ENCODE results near the gene DTL. TPM values are rescaled to one million over a fixed set of nuclear protein-coding genes. Genes with fewer than 3 reads are reported as not detected.

DTL gene
- total RNA-seq, 1 donor from 2014 or later, result 0.48 TPM

DNA sequence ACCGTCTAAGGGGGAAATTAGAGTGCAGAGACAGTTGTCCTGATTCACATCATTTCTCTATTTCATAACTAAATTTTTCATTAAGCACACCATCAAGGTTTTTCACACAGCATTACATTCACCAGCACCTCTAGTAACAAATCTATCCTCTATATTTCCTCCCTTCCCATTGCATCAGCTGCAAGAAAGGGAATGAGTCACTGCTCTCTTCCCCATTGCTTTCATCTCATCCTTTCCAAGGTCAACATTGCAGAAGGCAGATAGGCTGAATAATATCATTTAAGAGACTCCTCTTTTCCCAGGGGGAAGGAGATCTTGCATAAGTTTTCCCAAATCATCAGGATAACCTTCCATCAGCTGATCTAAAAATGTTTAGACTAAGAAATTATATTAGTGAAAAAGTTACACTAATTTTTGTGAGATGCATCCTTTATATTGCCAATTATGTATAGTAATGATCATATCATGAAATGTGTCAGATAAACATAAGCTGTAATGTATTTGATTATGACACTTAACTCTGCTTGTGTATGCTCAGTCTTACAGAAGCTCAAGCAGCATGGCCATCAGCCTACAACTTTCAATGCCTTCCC lies 4.5 kb upstream of the DTL start:
- no peak for DNase-seq (ENCODE audit: low spot score)
- intact Hi-C loops (cut with DNase I), result loop anchor here (10.0 kb wide), 1 partner anchor 584 kb away; no protein-coding TSS in a partner anchor

DNA sequence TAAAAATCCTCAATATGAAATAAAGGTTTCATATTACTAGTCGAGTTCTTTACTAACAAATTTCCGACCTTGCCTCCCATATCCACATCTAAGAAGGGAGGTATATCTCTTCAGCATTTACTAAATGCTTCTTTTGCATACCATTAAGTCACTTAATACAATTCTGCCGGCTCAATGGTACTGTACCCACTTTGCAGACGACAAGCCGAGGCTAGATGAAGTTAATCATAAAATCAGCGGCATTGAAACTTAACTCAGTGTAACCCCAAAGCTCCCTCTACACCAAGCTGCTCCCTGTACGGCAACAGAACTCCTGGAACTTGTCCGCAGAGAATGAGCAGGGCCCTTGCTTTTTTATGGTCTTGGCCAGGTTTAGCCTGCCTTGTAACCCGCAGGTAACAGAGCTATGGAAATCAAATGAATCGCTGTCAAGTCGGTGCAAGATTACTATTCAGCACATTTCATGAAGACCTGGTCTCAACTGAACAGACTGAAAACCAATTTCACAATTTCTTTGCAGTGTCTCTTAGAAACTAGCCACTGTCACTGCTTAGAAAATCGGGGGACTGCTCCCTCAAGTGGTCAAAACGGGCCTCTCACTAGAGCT lies 929 bp upstream of the DTL start:
- no peak for DNase-seq (ENCODE audit: low spot score)
- intact Hi-C loops (cut with DNase I), result loop anchor here (2.0 to 10.0 kb wide), 3 partner anchors 22 to 580 kb away; no protein-coding TSS in a partner anchor

DNA sequence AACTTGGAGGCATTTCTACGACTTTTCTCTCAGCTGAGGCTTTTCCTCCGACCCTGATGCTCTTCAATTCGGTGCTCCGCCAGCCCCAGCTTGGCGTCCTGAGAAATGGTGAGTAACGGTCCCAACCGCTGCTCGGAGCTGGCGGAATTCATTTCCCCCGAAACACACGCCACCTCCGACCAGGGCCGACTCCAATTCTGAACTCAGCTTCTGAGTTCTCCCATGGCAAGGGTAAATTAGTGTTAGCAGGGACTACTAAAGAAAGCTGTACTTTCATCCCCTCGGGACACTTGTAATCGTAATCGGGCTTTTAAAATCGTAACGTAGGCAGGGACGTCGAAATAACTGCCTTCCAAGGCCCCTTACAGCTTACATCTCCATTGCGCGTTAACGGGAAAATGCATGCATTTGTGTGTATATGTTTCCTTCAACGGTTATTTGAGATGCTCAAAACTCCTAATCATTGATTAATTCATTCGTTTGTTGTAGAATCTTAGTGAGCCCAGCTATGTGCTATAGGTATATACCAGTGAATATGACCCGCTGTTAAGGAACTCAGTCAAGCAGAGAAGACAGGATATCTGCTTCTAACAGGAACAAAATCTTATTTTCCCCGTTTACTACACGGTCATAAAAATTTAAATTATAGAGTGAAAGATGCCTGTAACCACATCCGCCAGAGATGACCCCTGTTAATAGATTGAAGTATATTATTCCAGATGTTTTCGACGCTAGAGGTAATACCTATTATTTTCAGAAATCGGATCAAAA lies 472 bp downstream of the DTL start:
- intact Hi-C loops (cut with DNase I), result loop anchor here (2.0 to 10.0 kb wide), 3 partner anchors 23 to 579 kb away; no protein-coding TSS in a partner anchor
- DNase-seq (ENCODE audit: low spot score), result no peak

GRCh38 chr1:212037900-212038299 lies 2.4 kb downstream of the DTL start:
- intact Hi-C loops (cut with DNase I), result loop anchor here (5.0 to 10.0 kb wide), 2 partner anchors 356 to 577 kb away; no protein-coding TSS in a partner anchor
- no peak for DNase-seq (ENCODE audit: low spot score)

DNA sequence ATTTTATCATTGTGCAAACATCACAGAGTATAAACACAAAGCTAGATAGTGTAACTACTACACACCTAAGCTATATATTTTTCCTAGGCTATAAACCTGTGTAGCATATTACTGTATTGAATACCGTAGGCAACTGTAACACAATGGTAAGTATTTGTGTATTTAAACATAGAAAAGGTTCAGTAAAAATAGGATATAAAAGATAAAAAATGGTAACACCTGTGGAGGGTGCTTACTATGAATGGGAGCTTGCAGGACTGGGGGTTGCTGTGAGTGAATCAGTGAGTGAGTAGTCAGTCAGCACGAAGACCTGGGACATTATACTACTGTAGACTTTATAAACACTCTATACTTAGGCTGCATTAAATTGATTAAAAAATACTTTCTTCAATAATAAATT lies 4.1 kb downstream of the DTL start:
- intact Hi-C loops (cut with DNase I), result loop anchor here (5.0 to 10.0 kb wide), 2 partner anchors 357 to 575 kb away; no protein-coding TSS in a partner anchor
- DNase-seq (ENCODE audit: low spot score), result no peak

DNA sequence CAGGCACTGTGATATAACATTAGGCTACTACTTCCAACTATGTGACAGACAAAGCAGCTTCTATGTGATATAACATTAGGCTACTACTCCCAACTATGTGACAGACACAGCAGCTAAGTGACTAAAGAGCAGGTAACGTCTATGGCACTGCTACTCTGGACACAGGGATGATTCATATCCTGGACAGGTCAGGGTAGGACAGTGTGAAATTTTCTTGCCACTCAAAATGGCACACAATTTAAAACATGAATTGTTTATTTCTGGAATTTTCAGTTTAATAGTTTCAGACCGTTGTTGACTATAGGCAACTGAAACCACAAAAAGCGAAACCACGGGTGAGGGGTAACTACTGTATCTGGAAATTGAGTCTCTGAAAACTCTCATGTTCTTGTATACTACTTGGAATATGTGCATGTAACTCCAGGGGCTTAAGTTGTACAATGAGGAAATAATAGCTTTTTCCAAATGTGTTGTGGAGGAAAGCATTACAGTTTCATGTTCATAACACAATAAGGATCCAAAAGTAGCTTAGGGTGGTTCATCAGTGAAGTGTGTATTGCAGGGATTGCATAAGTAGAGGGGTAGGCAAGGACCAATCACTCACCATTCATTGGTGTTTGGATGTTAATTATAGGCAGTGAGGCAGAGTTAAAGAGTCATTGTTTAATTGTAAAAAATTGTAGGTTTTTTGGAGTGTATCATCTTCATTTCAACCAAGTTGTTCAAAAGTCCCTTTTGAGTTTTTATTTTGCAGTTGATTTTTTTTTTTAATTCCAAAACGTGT lies 5.3 kb downstream of the DTL start:
- intact Hi-C loops (cut with DNase I), result no loop called here

GRCh38 chr1:212042436-212042835 lies 6.9 kb downstream of the DTL start:
- no peak for DNase-seq (ENCODE audit: low spot score)
- intact Hi-C loops (cut with DNase I), result no loop called here

More for the DNA sequence above, 5.3 kb downstream of the DTL start:
- no peak for DNase-seq (ENCODE audit: low spot score)

- intact Hi-C loops (cut with DNase I), result no loop called here
- no peak for DNase-seq (ENCODE audit: low spot score)
These were observed 9.3 kb downstream of the DTL start for GRCh38 chr1:212044851-212045250.

DNA sequence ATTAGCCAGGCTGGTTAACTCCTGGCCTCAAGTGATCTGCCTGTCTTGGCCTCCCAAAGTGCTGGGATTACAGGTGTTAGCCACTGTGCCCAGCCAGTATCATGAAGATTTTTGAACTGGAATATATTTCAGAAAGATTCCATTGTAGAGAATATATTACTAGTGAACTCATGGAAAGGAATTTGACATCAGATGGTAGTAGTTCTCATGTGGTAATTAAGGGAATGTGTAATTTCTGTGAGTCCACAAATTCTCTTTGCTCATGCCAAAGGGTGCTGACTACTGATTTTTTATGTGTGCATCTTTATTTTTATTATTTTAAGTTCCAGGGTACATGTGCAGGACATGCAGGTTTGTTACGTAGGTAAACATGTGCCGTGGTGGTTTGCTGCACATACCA lies 10.4 kb downstream of the DTL start:
- no peak for DNase-seq (ENCODE audit: low spot score)
- intact Hi-C loops (cut with DNase I), result no loop called here

DNA sequence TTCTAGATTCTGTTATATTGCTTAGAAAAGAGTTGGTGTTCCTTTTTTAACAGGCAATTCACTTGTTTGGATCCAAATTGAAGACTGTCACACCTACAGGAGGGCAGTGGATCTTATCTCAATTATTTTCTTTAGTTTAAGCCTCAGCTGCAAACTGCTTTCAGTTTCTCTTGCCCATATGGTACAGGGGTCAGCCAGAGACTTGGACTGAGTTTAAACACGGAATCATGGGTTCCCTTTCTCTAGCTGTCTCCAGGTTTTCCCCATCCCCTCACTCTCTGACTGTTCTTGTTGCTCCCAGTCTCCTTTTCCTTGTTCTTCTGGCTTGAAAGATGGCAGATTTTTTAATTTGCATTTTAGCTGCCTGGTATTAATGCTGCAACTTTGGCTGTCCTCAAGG lies 18.4 kb downstream of the DTL start:
- DNase-seq (ENCODE audit: low spot score), result no peak
- intact Hi-C loops (cut with DNase I), result no loop called here

GRCh38 chr1:212055333-212055732 lies 19.8 kb downstream of the DTL start:
- intact Hi-C loops (cut with DNase I), result no loop called here

DNA sequence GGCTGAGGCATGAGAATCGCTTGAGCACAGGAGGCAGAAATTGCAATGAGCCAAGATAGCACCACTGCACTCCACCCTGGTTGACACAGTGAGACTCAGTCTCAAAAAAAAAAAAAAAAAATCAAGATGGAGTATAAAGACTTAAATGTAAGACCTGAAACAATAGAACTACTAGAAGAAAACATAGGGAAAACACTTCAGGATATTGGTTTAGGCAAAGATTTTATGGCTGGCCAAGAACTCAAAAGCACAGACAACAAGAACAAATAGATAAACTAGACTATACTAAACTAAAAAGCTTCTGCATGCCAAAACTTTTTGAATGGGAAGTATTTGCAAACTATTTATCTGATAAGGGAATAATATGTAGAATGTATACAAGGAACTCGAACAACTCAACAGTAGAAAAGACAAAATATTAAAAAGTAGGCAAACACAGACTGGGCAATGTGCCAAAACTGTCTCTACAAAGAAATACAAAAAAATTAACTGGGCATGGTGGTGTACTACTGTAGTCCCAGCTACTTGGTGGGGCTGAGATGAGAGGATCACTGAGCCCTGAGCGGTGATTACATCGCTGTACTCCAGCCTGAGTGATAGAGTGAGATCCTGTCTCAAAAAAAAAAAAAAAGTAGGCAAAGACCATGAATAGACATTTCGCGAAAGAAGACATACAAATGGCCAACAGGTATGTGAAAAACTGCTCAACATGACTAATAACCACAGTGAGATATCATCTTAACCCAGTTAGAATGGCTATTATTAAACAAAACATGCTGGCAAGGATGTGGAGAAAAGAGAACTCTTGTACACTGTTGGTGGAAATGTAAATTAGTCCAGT lies 25.3 kb downstream of the DTL start:
- DNase-seq (ENCODE audit: low spot score), result no peak
- intact Hi-C loops (cut with DNase I), result no loop called here

More at GRCh38 chr1:212055333-212055732, 19.8 kb downstream of the DTL start:
- no peak for DNase-seq (ENCODE audit: low spot score)

GRCh38 chr1:212062832-212063438 lies 27.4 kb downstream of the DTL start:
- DNase-seq (ENCODE audit: low spot score), result no peak
- intact Hi-C loops (cut with DNase I), result loop anchor here (2.0 kb wide), 1 partner anchor 392 kb away; no protein-coding TSS in a partner anchor

DNA sequence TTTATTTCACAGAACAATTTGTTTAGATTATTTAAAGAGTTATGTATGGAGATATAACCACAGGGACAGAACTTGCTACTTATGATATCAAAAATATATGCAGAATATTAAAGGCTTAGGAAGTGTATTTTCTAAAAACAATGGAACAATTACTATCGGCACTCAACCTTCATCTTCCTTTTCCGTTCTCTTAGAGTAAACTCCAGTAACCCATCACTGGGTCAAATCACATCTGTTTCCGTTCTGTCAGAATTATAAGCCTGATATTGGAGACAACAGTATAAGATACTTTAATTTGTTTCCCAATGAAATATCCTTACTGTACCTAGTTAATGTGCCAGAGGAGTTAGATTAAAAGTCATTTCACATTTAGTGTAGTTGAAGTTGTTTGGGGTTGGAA lies 32.2 kb downstream of the DTL start:
- intact Hi-C loops (cut with DNase I), result no loop called here
- no peak for DNase-seq (ENCODE audit: low spot score)

DNA sequence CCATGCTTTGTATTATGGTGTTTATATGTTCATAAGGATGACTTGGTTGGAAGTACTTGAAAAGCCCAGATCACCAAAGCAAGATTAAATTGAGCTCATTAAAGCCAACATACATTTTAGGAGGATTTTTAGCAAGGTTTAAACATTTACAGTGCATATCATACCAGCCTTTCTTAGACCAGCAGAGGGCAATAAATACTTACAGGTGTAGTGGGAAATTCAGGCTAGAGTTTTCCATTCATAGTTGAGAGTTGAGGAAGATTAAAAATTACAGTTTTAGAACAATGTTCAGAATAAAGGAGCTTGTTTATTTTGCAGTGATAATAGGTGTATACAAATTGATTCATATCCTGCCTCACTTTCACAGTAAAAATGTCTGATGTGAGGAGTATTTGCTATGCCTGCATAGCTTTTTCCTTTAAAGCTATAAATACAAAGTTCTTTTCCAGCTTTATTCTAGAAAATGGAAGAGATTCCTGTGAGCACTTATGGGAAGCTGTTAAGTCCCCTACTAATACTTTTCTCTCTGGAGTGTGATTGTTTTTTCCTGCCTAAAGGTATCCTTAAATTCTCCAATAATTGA lies 35.3 kb downstream of the DTL start:
- DNase-seq (ENCODE audit: low spot score), result no peak
- intact Hi-C loops (cut with DNase I), result loop anchor here (2.0 to 5.0 kb wide), 3 partner anchors 36 to 296 kb away; no protein-coding TSS in a partner anchor

- DNase-seq (ENCODE audit: low spot score), result no peak
- intact Hi-C loops (cut with DNase I), result loop anchor here (5.0 kb wide), 1 partner anchor 35 kb away; no protein-coding TSS in a partner anchor
These were observed 36.5 kb downstream of the DTL start for GRCh38 chr1:212072047-212072446.

- no peak for DNase-seq (ENCODE audit: low spot score)
- intact Hi-C loops (cut with DNase I), result loop anchor here (5.0 kb wide), 1 partner anchor 34 kb away; no protein-coding TSS in a partner anchor
These were observed 37.9 kb downstream of the DTL start for GRCh38 chr1:212073490-212073889.

DNA sequence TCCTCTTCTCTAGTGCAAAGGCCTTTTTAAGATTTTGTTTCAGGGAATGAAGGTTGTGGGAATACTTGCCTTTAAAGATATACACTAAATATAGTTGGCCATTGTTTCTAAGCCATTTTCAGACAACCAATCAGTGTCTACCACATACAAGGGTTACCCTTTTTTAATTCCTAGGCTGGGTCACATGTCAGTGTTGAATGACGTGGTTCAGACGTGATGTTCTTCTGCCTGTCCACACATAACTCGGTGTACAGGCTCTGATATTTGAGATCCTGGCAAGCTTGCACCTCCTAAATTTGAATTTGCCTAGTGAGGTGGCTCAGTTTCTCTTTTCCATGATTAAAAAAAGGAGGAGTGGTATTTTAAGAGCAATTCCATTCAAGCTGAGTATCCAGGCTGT lies 38.8 kb downstream of the DTL start:
- no peak for DNase-seq (ENCODE audit: low spot score)
- intact Hi-C loops (cut with DNase I), result loop anchor here (1.0 to 5.0 kb wide), 2 partner anchors 33 to 211 kb away; partner anchors contain the start of gene PPP2R5A
